ENCODE results near the gene SFT2D2. TPM values are rescaled to one million over a fixed set of nuclear protein-coding genes. Genes with fewer than 3 reads are reported as not detected.

Gene SFT2D2
- total RNA-seq, 2 donors from 2014 or later, result 55.3 to 64.6 TPM

- intact Hi-C loops (cut with DNase I), result no loop called here
- DNase-seq (ENCODE audit: low spot score), result no peak
Measured at GRCh38 chr1:168295411-168296114, 69.8 kb downstream of the SFT2D2 start.

GRCh38 chr1:168297019-168297730 lies 71.4 kb downstream of the SFT2D2 start:
- no peak for DNase-seq (ENCODE audit: low spot score)
- intact Hi-C loops (cut with DNase I), result no loop called here

GRCh38 chr1:168298446-168298845 lies 72.6 kb downstream of the SFT2D2 start:
- intact Hi-C loops (cut with DNase I), result no loop called here
- no peak for DNase-seq (ENCODE audit: low spot score)

- intact Hi-C loops (cut with DNase I), result no loop called here
- DNase-seq (ENCODE audit: low spot score), result no peak
Measured at GRCh38 chr1:168300626-168301025, 74.8 kb downstream of the SFT2D2 start.

GRCh38 chr1:168301664-168302320 lies 76.0 kb downstream of the SFT2D2 start:
- no peak for DNase-seq (ENCODE audit: low spot score)
- intact Hi-C loops (cut with DNase I), result no loop called here

Other genes starting within 250 kb of the SFT2D2 start
- gene GPR161, start 89.1 kb upstream of the SFT2D2 start, total RNA-seq, result 10 to 100 TPM; 12.9 to 17.7 TPM
- 10 to 100 TPM; 29.2 to 32.7 TPM for gene TIPRL, start 47.0 kb upstream of the SFT2D2 start, total RNA-seq
- gene TBX19, start 54.9 kb downstream of the SFT2D2 start, total RNA-seq, result 1 to 10 TPM; 1.2 to 1.8 TPM